HFFc6 (cell line): ENCODE measurements around the gene OOSP4A. TPM values are rescaled to one million over a fixed set of nuclear protein-coding genes. Genes with fewer than 3 reads are reported as not detected.
"Not testable (repeated sequence)": the region's sequence is repeated elsewhere in the genome, so short reads cannot be mapped to it uniquely, and the experiment has no call there.

Experiments used
- DNase-seq: peaks from one replicate; pipeline ENCODE4 v3.0.0-alpha.2; 2018
- H3K27ac Mint-ChIP-seq: 2 replicates; pipeline ENCODE4 v1.8.0; 2020; ENCODE audit warnings: mild to moderate bottlenecking, mixed read lengths
- H3K27me3 Mint-ChIP-seq: 2 replicates; pipeline ENCODE4 v1.8.0; 2021; ENCODE audit warnings: mild to moderate bottlenecking, moderate library complexity, mixed read lengths; ENCODE audit not compliant: insufficient read depth
- H3K36me3 Mint-ChIP-seq: 2 replicates; pipeline ENCODE4 v1.8.0; 2021; ENCODE audit warnings: low read depth, mixed read lengths
- H3K4me1 Mint-ChIP-seq: 2 replicates; pipeline ENCODE4 v1.8.0; 2020; ENCODE audit warnings: low read depth, mixed read lengths
- H3K4me3 Mint-ChIP-seq: 2 replicates; pipeline ENCODE4 v1.8.0; 2020; ENCODE audit warnings: mild to moderate bottlenecking, moderate library complexity, mixed read lengths
- H3K9me3 Mint-ChIP-seq: 2 replicates; pipeline ENCODE4 v1.8.0; 2020; ENCODE audit warnings: mild to moderate bottlenecking, mixed read lengths
- CTCF ChIP-seq: fragments of 200-600 bp; sonication (generic); IDR thresholded peaks from 2 replicates; pipeline ENCODE4 v1.5.0; 2021; ENCODE audit warnings: antibody characterized with exemption, mild to moderate bottlenecking
- total RNA-seq, 6 experiments: library from RNA; stranded (reverse); fragmentation: NEBNext Ultra II Directional; extraction: Animal tissue kit (Norgen Biotek cat#: 25700); gene quantifications; 2 replicates in 1 of 6; 3 replicates in 5 of 6; pipeline ENCODE4 v1.2.3, GENCODE V29; 2021

Gene OOSP4A
- total RNA-seq, 6 experiments from 2014 or later: not detected

DNA sequence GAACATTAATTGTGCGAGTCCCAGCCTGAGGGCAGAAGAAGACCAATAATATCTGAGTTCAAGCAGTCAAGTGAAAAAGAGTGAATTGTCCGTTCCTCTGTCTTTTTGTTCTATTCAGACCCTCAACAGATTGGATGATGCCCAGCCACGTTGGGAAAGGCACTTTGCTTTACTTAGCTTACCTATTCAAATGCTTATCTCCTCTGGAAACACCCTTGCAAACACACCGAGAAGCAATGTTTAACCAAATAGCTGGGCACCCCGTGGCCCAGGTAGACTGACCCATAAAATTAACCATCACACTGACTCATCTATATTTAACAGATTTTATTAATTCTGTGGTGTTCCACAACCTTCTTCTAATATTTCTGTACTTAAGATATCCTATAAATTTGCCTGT, 9.3 kb downstream of the OOSP4A start:
- H3K9me3 Mint-ChIP-seq: peaks cover 6% of the 10 kb centered on the region
- no peak for TF ChIP-seq CTCF
- no peaks in the 10 kb centered on the region for H3K27me3 Mint-ChIP-seq

DNA sequence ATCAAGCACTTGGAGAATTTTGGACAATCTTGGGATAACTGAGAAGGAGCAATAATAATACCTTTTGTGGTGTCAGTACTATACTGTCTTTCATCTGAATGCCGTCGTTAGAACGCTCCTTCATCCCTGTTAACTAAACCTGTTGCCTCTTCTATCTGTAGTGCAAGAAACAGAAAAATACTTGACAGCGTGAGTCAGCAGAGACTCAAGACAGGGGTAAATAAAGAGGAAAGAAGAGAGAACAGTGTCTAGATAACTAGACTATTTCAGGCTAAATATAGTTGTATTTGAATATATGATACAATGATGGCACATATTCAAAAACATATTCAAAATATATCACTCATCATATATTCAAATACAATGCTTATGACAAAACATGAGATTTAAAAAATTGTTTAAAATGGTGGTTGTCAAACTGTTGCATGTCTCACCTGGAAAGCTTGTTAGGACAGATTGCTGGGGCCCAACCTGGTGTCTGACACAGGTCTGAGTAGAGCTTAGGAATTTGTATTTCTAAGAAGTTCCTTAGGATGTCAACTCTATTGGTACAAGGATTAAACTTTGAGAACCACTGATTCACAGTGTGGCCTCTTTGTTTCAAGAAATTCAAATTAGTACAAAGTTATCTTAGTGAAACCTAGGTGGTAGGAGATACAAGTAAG, 17.4 kb downstream of the OOSP4A start:
- no peaks in the 10 kb centered on the region for H3K36me3 Mint-ChIP-seq
- peaks cover 18% of the 10 kb centered on the region for H3K9me3 Mint-ChIP-seq

More for the DNA sequence above, 9.3 kb downstream of the OOSP4A start:
- DNase-seq: no peak
- Mint-ChIP-seq H3K4me1 (no peaks in the 10 kb centered on the region), H3K4me3 (no peak overlapping the region), H3K36me3 (no peaks in the 10 kb centered on the region), H3K27ac (no peak overlapping the region)

GRCh38 chr11:59982037-59982436, 18.2 kb downstream of the OOSP4A start:
- H3K27ac Mint-ChIP-seq, DNase-seq, H3K27me3 Mint-ChIP-seq, H3K36me3 Mint-ChIP-seq, H3K4me1 Mint-ChIP-seq, H3K4me3 Mint-ChIP-seq: not testable (repeated sequence)
- H3K9me3 Mint-ChIP-seq: peaks cover 18% of the 10 kb centered on the region

More for the DNA sequence above, 17.4 kb downstream of the OOSP4A start:
- no peak for DNase-seq
- H3K4me3 Mint-ChIP-seq: no peak overlapping the region
- H3K27me3 Mint-ChIP-seq: no peaks in the 10 kb centered on the region; the same call in 1 of the 2 replicates
- no peak overlapping the region for H3K27ac Mint-ChIP-seq
- H3K4me1 Mint-ChIP-seq: no peaks in the 10 kb centered on the region
- no peak for TF ChIP-seq CTCF

DNA sequence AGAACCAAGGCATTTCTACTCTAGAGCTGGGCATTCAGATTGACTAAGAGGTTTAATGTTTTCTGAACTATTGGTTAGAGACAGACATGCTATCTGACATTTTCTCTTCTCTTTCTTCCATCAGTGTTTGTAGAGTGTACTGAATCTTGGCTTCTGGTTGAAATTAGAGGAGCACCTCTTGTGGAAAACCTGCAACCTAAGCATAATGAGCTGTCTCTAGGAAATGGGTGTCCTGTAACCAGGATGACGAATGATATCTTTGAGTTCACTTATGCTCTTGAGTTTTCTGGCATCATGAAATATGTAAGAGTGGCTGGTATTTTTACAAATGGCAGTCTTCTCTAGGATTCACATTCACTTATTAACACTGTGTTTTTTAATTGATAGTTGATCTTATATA, 19.4 kb downstream of the OOSP4A start:
- Mint-ChIP-seq H3K36me3 (no peaks in the 10 kb centered on the region), H3K4me1 (no peaks in the 10 kb centered on the region), H3K4me3 (no peak overlapping the region), H3K27me3 (no peaks in the 10 kb centered on the region; the same call in 1 of the 2 replicates), H3K27ac (no peak overlapping the region), H3K9me3 (peaks cover 16% of the 10 kb centered on the region)
- no peak for TF ChIP-seq CTCF
- no peak for DNase-seq

DNA sequence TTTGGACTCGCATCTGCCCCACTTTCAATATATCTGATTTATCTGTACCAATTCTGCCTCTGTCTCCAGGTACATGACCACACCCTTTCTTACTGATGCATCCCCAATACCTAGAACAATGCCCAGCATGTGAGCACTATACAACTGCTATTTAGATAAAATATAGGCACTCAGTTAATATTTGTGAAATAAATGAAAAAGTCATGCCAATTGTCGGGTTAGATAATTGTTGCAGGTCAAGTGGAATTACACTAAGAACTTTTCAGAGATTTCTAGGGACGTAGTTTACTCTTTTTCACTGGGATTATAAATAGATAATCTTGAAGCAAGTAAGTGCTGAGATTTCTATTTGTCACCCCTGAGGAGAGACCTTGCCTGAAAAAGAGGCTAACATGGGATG, 20.5 kb downstream of the OOSP4A start:
- no peaks in the 10 kb centered on the region; the same call in 1 of the 2 replicates for H3K27me3 Mint-ChIP-seq
- H3K4me1 Mint-ChIP-seq: no peaks in the 10 kb centered on the region
- H3K4me3 Mint-ChIP-seq: no peak overlapping the region
- H3K27ac Mint-ChIP-seq: no peak overlapping the region
- H3K36me3 Mint-ChIP-seq: no peaks in the 10 kb centered on the region
- TF ChIP-seq CTCF: no peak
- peaks cover 17% of the 10 kb centered on the region for H3K9me3 Mint-ChIP-seq
- no peak for DNase-seq

DNA sequence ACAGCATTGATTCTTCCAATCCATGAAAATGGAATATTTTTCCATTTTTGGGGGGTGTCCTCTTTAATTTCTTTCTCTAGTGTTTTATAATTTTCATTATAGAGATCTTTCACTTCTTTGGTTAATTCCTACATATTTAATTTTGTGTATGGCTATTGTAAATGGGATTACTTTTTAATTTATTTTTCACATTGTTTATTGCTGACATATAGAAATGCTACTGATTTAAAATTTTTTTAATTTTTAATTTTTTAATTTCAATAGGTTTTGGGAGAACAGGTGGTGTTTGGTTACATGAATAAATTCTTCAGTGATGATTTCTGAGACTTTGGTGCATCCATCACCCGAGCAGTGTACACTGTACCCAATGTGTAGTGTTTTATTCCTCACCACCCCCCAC, 26.6 kb downstream of the OOSP4A start:
- H3K9me3 Mint-ChIP-seq: peaks cover 24% of the 10 kb centered on the region
- no peak overlapping the region for H3K27ac Mint-ChIP-seq
- H3K36me3 Mint-ChIP-seq: no peaks in the 10 kb centered on the region
- no peaks in the 10 kb centered on the region for H3K4me1 Mint-ChIP-seq
- H3K27me3 Mint-ChIP-seq: no peaks in the 10 kb centered on the region
- DNase-seq: no peak
- H3K4me3 Mint-ChIP-seq: no peak overlapping the region
- TF ChIP-seq CTCF: no peak
